Nephron progenitor cell (in vitro differentiated cells): ENCODE measurements around the gene COL4A2.

ENCODE experiments used
- DNase-seq: peaks from one replicate; pipeline ENCODE4 v3.0.0; 2021
- H3K27ac Mint-ChIP-seq: 2 replicates; pipeline ENCODE4 v1.8.0; 2021; ENCODE audit warnings: mild to moderate bottlenecking, moderate library complexity, mixed read lengths
- H3K27me3 Mint-ChIP-seq: 2 replicates; pipeline ENCODE4 v1.8.0; 2021; ENCODE audit warnings: mild to moderate bottlenecking, low read depth, mixed read lengths; ENCODE audit not compliant: poor library complexity
- H3K36me3 Mint-ChIP-seq: 2 replicates; pipeline ENCODE4 v1.8.0; 2021; ENCODE audit warnings: low read depth, mixed read lengths
- H3K4me1 Mint-ChIP-seq: 2 replicates; pipeline ENCODE4 v1.8.0; 2021; ENCODE audit warnings: mixed read lengths
- H3K4me3 Mint-ChIP-seq: 2 replicates; pipeline ENCODE4 v1.8.0; 2021; ENCODE audit warnings: mild to moderate bottlenecking, moderate library complexity, mixed read lengths
- H3K9me3 Mint-ChIP-seq: 2 replicates; pipeline ENCODE4 v1.8.0; 2021; ENCODE audit warnings: mild to moderate bottlenecking, moderate library complexity, mixed read lengths
- CTCF ChIP-seq: fragments of 200-600 bp; sonication (generic); IDR thresholded peaks from 2 replicates; pipeline ENCODE4 v1.5.0; 2021; ENCODE audit warnings: antibody characterized with exemption

COL4A2 gene

GRCh38 chr13:110462091-110462490, 155.0 kb downstream of the COL4A2 start:
- Mint-ChIP-seq H3K4me1 (no peaks in the 10 kb centered on the region), H3K4me3 (no peak overlapping the region), H3K27me3 (no peaks in the 10 kb centered on the region), H3K9me3 (no peaks in the 10 kb centered on the region), H3K27ac (peak overlapping the region; percentile 45), H3K36me3 (peaks cover 51% of the 10 kb centered on the region)
- no peak for DNase-seq
- no peak for TF ChIP-seq CTCF

DNA sequence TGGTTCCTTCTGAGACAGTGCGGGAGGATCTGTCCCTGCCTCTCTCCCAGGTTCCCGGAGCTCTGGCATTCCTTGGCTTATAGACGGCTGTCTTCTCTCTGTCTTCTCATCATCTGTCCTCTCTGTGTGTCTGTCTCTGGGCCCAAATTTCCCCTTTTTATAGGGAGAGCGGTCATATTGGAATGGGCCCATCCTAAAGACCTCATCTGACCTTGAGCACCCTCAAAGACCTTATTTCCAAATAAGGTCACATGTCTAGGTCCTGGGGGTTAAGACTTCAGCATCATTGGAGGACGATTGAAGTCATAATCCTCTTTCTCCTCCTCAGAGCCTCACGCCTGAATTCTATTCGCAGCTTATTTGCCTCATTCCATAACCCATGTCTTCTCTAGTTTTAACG, 156.1 kb downstream of the COL4A2 start:
- H3K9me3 Mint-ChIP-seq, result no peaks in the 10 kb centered on the region
- TF ChIP-seq CTCF, result no peak
- no peaks in the 10 kb centered on the region for H3K4me1 Mint-ChIP-seq
- H3K27ac Mint-ChIP-seq, result no peak overlapping the region
- DNase-seq, result no peak
- H3K36me3 Mint-ChIP-seq, result peaks cover 51% of the 10 kb centered on the region
- H3K4me3 Mint-ChIP-seq, result no peak overlapping the region
- H3K27me3 Mint-ChIP-seq, result no peaks in the 10 kb centered on the region

- no peak for TF ChIP-seq CTCF
- Mint-ChIP-seq H3K36me3 (peaks cover 54% of the 10 kb centered on the region), H3K4me1 (no peaks in the 10 kb centered on the region), H3K9me3 (no peaks in the 10 kb centered on the region), H3K27me3 (no peaks in the 10 kb centered on the region), H3K27ac (no peak overlapping the region), H3K4me3 (no peak overlapping the region)
- no peak for DNase-seq
Measured at GRCh38 chr13:110463871-110464510, 156.9 kb downstream of the COL4A2 start.

DNA sequence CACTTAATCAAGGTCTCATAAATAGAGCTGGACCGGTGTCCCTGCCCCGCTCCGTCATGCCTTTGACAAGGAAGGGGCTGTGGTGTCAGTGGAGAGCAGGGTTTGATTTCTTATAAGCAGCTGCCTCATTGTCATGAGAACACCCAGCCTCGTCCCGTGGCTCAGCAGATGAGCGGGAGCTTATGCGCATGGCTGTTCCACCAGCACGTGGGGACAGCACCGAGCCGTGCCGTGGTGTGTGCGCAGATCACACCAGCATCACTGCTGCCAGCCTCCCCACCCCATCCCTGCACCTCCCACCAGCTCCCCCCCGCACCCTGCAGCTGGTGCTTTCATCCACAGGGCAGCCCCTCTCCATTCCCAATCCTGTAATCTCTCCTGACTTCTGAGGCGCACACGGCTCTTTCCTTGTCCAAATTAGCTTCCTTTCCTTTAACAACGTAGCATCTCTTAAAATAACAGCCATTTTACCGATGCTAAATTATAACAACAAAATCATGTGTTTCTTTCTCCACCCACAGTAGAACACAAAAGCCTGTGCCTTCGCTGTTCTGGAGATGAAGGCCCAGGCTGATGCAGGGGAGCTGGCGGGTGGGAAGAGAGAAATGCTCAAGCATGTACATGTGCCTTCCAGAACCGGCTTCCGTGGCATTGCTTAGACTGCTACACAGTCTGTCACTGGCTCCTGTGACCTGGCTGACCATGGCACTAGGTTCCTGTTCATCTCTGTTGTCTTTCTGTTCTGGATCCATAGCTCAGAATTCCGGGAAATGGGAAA, 157.7 kb downstream of the COL4A2 start:
- no peak overlapping the region for H3K4me3 Mint-ChIP-seq
- H3K36me3 Mint-ChIP-seq, result peaks cover 53% of the 10 kb centered on the region
- TF ChIP-seq CTCF, result no peak
- H3K9me3 Mint-ChIP-seq, result no peaks in the 10 kb centered on the region
- H3K27me3 Mint-ChIP-seq, result no peaks in the 10 kb centered on the region
- DNase-seq, result no peak
- H3K4me1 Mint-ChIP-seq, result no peaks in the 10 kb centered on the region
- H3K27ac Mint-ChIP-seq, result peak overlapping the region; percentile 90

- no peak for TF ChIP-seq CTCF
- no peak overlapping the region for H3K27ac Mint-ChIP-seq
- DNase-seq, result no peak
- H3K4me3 Mint-ChIP-seq, result no peak overlapping the region
- H3K4me1 Mint-ChIP-seq, result peaks cover 3% of the 10 kb centered on the region
- H3K9me3 Mint-ChIP-seq, result no peaks in the 10 kb centered on the region
- H3K27me3 Mint-ChIP-seq, result no peaks in the 10 kb centered on the region
- peaks cover 50% of the 10 kb centered on the region for H3K36me3 Mint-ChIP-seq
Measured at GRCh38 chr13:110465696-110466095, 158.6 kb downstream of the COL4A2 start.
